NCI-H2029 treated with DMSO at 0.1 percent for 48 hours (cell line): ENCODE data around the gene WDR11.

Experiments used
- DNase-seq: peaks from one replicate; lab custom pipeline; 2025; lab: John Stamatoyannopoulos, UW

Gene WDR11

DNA sequence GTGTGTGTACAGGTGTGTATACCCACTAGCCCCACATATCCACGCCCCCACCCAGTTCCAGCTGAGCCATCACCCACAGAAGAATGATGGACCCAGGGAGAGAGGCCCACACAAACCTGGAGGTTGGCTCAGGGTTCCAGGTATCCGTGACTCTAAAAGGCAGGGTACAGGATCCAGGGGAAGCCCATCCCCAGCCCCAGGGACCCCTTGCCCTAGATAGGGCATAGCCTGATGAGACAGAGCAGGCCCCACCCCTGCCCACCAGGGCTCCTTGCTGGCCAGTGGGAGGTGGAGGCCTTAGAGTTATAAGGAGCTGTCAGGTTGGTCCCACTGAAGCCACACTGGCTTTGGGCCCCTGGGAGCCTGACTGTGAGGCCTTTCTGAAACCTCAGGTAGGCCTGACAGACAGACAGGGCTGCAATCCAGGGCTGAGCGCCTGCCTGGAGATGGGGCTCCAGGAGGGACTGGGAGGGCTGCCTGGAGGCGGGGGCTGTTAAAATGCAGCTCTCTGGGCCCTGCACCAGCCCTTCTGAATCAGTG, 93.5 kb downstream of the WDR11 start:
- no peak for DNase-seq

DNA sequence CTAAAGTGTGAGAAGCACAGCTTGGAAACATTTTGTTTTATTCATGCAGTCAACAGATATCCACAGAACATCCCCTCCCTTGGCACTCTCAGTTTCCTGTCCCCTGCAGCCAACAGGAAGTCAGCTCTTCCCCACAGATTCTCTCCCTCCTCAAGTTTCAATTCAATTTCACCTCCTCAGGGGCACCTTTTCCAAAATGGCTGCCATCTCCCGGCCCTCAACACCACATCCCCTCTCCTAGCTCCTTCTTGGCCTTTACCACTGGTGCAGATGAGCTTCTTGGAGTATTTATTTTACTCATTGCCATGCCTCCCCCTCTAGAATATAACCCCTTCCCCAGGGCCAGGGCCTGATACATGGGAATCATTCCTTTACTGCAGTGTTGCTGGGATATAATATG, 94.0 kb downstream of the WDR11 start:
- DNase-seq, result no peak

DNA sequence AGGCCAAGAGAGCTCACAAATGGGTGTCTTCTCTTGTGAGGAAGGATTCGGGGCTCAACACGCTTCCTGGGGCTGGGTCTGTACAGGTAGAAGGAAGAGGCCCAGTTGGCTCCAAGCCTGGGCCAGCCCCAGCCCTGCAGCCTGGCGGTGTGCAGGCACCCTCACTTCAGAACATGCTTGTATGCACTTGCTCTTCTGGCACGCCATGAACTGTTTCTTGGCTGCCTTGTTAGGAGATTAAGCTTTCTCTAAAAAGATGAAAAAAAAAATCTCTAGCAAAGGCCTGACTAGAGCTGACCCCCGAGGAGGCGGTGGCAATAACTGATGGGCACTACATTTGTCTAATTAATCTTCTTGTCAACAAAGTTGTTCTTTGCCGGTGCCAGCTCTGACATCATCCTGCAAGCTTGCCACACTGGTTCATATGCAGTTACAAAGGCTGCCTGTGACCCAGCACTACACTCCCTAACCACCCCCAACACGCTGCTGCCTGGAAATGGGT, 94.7 kb downstream of the WDR11 start:
- DNase-seq, result no peak

DNA sequence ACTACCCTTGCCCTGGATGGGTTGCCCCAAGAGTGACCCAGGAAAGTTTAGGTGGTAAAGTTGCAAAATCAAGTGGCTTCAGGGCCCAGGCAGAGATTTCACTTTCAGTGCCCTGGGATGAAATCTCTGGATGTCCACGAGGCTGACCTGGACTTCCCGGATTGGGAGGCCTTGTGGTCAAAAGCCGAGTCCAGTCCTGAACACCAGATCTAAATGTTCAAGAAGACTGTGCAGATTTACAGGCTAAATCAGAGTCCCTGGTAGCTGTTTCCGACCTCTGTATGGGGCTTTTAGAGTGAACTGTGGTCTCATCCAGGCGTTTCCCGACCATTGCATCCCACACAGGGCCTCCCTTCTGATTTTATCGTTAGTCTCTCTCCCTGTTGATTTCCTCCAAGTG, 95.3 kb downstream of the WDR11 start:
- no peak for DNase-seq

DNA sequence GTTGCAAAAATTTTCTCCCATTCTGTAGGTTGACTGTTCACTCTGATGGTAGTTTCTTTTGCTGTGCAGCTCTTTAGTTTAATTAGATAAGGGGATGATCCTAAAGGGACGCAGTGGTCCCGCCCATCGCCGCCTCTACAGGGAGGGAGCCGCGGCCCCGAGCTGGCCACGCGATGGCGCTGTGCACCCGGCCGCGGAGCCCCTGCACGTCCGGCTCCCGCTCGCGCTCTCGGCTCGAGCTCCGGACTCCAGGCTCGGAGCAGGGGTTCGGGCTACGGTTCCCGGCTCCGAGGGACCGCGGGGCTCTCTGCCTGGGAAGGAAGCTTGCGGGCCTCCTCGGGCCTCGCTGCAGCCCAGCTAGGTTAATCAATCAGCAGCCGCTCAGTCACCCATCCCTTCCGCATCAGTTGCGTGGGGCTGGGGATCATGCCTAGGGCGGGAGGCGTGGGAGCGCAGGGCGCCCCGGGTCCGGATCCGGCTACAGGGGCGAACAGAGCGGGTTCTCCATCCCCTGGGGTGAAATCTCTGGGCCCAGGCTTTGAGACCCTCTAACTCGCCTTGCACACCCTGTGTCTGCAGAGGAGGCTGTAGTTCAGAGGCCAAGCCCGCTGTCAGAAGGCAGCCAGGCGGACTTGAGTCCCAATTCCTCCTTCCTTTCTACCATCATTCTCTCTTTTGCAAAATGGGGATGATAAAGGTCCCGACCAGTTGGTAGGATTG, 97.9 kb downstream of the WDR11 start:
- DNase-seq, result no peak

DNA sequence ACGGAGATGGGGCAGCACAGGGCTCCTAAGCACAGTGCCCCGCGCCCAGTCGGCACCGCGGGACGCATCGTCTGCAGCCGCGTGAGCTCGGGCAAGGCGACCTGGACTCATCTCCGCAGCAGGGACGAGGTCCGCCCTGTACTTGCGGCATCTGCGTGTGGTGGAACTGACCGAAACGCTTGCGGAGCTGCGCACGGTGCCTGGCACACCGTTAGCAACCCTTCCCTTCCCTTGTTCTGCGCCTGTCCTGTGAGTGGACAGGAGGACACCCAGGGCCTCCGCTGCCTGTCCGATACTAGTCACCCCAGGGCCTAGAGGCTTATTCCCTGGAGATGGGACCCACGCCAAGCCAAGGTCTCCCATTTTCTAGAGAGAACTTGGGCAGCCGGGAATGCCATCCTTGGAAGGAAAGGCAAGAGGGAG, 98.5 kb downstream of the WDR11 start:
- DNase-seq, result no peak

DNA sequence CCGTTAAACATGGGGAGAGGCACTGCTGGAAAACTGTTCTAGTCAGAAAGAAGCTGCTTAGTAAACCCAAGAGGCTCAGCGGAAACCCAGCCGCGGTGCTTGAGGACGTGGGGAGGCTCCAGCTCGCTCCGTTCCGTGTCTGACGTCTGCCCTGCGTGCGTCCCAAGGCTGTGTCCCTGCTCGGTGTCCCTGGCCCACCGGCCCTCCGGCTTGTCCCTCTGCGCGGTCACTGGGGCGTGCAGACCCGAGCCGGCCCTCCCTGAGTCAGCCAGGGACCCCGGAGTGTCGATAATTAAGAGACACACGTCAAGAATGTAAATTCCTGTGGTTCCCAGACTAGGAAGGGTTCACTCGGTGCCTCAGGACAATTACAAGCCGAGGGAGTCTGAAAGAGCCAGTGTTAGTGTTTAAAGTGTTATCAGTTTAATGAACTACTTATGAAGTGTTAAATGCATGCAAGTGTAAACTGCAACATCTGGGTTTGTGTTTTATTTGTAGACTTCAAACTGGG, 98.9 kb downstream of the WDR11 start:
- no peak for DNase-seq

DNA sequence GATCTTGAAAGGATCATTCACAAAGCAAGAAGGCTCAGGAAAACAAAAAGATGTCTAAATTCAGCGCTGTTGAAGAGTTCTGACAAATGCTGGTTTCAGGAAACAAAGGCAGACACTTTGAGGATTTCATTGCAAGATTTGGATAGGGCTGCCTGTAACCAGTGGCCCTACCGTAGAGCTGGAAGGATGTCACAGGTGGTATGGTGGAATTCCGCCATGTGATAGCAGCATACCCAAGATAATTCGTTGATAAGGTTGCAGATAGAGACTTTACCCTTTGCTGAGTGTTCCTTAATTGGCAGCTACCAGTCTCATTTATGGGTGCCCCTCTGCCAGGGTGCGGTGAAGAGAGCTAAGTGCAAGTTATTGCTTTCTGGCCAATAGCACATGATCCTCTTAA, 100.1 kb downstream of the WDR11 start:
- DNase-seq, result no peak

DNA sequence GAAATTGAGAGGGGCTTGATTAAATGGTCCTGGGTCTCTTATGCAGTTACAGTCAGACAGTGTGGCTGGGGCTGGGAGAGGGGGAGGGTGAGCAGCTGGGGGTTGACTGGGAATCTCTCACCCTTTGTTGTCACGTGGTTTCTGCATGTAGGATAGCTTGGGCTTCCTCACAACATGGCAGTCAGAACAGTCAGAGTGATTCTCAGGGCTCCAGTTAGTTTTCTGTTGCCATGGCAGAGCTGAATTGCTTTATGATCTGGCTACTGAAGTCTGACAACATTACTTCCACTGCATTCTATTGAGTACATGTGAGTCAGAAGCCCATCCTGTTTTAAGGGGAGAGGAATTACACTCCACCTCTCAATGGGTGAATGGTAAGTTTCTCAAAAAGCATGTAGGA, 102.7 kb downstream of the WDR11 start:
- DNase-seq, result no peak
